Keratinocyte (primary cell): Measurements from ENCODE around the gene ZFPM1. TPM values are rescaled to one million over a fixed set of nuclear protein-coding genes. Genes with fewer than 3 reads are reported as not detected.

Source experiments
- DNase-seq: peaks from one replicate; pipeline ENCODE4 v3.0.0-alpha.2; 2011; ENCODE audit warnings: low read depth, missing footprints, low spot score
- FAIRE-seq: peaks from 2 replicates; lab custom pipeline; 2011; peaks lifted over from hg19 to GRCh38; lab: Jason Lieb, UNC
- H2AFZ ChIP-seq: 2 replicates; pipeline ENCODE4 v1.6.0; 2012; ENCODE audit warnings: low read length, control low read depth, inconsistent platforms; ENCODE audit not compliant: control insufficient read depth
- H3K27ac ChIP-seq: 2 replicates; pipeline ENCODE4 v1.5.1; 2011; ENCODE audit warnings: low read length; ENCODE audit not compliant: control insufficient read depth, insufficient read depth
- H3K27me3 ChIP-seq: 3 replicates; pipeline ENCODE4 v1.6.0; 2011; ENCODE audit warnings: low read length; ENCODE audit not compliant: control insufficient read depth, insufficient read depth; ENCODE audit errors: extremely low read depth
- H3K36me3 ChIP-seq, 2 experiments: 2 replicates in 1 of 2; 3 replicates in 1 of 2; pipeline ENCODE4 v1.5.1; 2011; ENCODE audit warnings: low read length in 2 of 2, mild to moderate bottlenecking in 1 of 2; ENCODE audit not compliant: control insufficient read depth in 2 of 2, insufficient read depth in 2 of 2; ENCODE audit errors: extremely low read depth in 1 of 2
- H3K4me1 ChIP-seq: 3 replicates; pipeline ENCODE4 v1.5.1; 2011; ENCODE audit warnings: low read length; ENCODE audit not compliant: control insufficient read depth, insufficient read depth; ENCODE audit errors: extremely low read depth
- H3K4me2 ChIP-seq: 3 replicates; pipeline ENCODE4 v1.6.0; 2011; ENCODE audit warnings: low read depth, low read length; ENCODE audit not compliant: control insufficient read depth, insufficient read depth; ENCODE audit errors: extremely low read depth
- H3K4me3 ChIP-seq, 3 experiments: fragments of 200-600 bp in 1 of 3; sonication (generic) in 1 of 3; 2 replicates in 2 of 3; 3 replicates in 1 of 3; pipeline ENCODE4 v1.5.1; 2011 to 2016; ENCODE audit warnings: low read length in 3 of 3, mild to moderate bottlenecking in 3 of 3, control low read depth in 2 of 3, inconsistent platforms in 1 of 3, low read depth in 1 of 3, mixed read lengths in 1 of 3, mixed run types in 1 of 3, moderate library complexity in 1 of 3; ENCODE audit not compliant: control insufficient read depth in 2 of 3, insufficient read depth in 2 of 3; ENCODE audit errors: extremely low read depth in 1 of 3
- H3K79me2 ChIP-seq: 2 replicates; pipeline ENCODE4 v1.6.0; 2012; ENCODE audit warnings: low read length; ENCODE audit not compliant: control insufficient read depth, insufficient read depth
- H3K9ac ChIP-seq: 3 replicates; pipeline ENCODE4 v1.6.0; 2011; ENCODE audit warnings: low read length; ENCODE audit not compliant: control insufficient read depth, insufficient read depth; ENCODE audit errors: extremely low read depth
- H3K9me1 ChIP-seq: 3 replicates; pipeline ENCODE4 v1.6.0; 2011; ENCODE audit warnings: low read length; ENCODE audit not compliant: control insufficient read depth, insufficient read depth; ENCODE audit errors: extremely low read depth
- H3K9me3 ChIP-seq: 2 replicates; pipeline ENCODE4 v1.5.1; 2012; ENCODE audit warnings: low read depth, low read length; ENCODE audit not compliant: control insufficient read depth
- H4K20me1 ChIP-seq: 3 replicates; pipeline ENCODE4 v1.6.0; 2011; ENCODE audit warnings: low read length; ENCODE audit not compliant: control insufficient read depth, insufficient read depth; ENCODE audit errors: extremely low read depth
- EZH2 ChIP-seq: IDR thresholded peaks from one replicate; pipeline ENCODE4 v1.6.1; 2012; ENCODE audit warnings: inconsistent platforms, mild to moderate bottlenecking, low read length, moderate library complexity
- dilution Hi-C: fragments of 300-500 bp; cut with MboI; formaldehyde crosslinking; loops from one replicate; pipeline ENCODE4 v1.7.0; 2020; ENCODE audit warnings: low sequenced_read_pairs; ENCODE audit not compliant: extremely low pct_ligation_motif_present
- polyA plus RNA-seq, 5 experiments: library from polyadenylated mRNA; depleted of rRNA in 3 of 5; stranded (reverse) in 3 of 5; stranded (forward) in 1 of 5; unstranded in 1 of 5; fragments of >200 nt; gene quantifications; 1 replicate in 1 of 5; 2 replicates in 3 of 5; 3 replicates in 1 of 5; pipeline versions ENCODE4 v1.2.1 to v1.2.3, GENCODE V29; 2011 to 2012; ENCODE audit warnings: missing spikeins in 2 of 5, low read depth in 1 of 5, low replicate concordance in 1 of 5
- TF ChIP-seq, protein P1 (sequence below), 3 experiments: IDR thresholded peaks in 1 of 3; conservative IDR thresholded peaks in 1 of 3; optimal IDR thresholded peaks in 1 of 3; 2 replicates in 2 of 3; 3 replicates in 1 of 3; pipeline versions ENCODE3 to v1.5.1; 2011; ENCODE audit warnings: low read length in 3 of 3, mild to moderate bottlenecking in 3 of 3, moderate library complexity in 2 of 3, control low read depth in 1 of 3, inconsistent platforms in 1 of 3; ENCODE audit not compliant: insufficient read depth in 2 of 3; ENCODE audit errors: extremely low read depth in 1 of 3

Gene ZFPM1
- polyA plus RNA-seq, 1 donor (not counting 4 experiments of a cell fraction or from before 2014, with no cell fraction given): 0.42 TPM

DNA sequence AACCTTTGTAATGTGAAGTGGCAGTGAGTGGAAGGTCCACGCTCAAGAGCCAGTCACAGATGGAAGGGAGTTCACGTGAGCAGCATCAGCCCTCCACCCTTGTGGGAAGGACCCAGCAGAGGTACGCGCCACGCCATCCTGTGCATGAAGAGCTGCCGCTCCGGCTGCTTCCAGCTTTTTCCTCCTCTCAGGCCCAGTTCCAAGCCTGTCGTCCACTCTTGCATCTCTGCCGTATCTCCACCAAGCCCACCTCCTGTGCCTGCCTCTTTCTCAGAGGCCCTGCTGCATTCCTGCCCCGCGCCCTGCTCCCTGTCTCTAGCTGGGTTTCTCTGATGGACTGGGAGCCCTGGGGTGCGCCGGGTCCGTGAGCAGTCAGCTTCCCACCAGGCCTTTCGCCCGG, 127.3 kb downstream of the ZFPM1 start:
- Histone ChIP-seq H3K9me3 (no peaks in the 10 kb centered on the region), H2AFZ (no peak overlapping the region), H3K4me2 (no peak overlapping the region), H4K20me1 (peaks cover 6% of the 10 kb centered on the region), H3K27ac (no peak overlapping the region), H3K9ac (no peak overlapping the region), H3K79me2 (peaks cover 64% of the 10 kb centered on the region), H3K9me1 (peaks cover 2% of the 10 kb centered on the region), H3K4me3 (no peak overlapping the region), H3K27me3 (no peaks in the 10 kb centered on the region), H3K4me1 (no peaks in the 10 kb centered on the region), H3K36me3 (peaks cover 27 to 31% of the 10 kb centered on the region in 2 experiments)
- dilution Hi-C loops: no loop called here
- DNase-seq (no peak), FAIRE-seq (no peak)
- no peak for TF ChIP-seq EZH2
- TF ChIP-seq, protein P1, sequence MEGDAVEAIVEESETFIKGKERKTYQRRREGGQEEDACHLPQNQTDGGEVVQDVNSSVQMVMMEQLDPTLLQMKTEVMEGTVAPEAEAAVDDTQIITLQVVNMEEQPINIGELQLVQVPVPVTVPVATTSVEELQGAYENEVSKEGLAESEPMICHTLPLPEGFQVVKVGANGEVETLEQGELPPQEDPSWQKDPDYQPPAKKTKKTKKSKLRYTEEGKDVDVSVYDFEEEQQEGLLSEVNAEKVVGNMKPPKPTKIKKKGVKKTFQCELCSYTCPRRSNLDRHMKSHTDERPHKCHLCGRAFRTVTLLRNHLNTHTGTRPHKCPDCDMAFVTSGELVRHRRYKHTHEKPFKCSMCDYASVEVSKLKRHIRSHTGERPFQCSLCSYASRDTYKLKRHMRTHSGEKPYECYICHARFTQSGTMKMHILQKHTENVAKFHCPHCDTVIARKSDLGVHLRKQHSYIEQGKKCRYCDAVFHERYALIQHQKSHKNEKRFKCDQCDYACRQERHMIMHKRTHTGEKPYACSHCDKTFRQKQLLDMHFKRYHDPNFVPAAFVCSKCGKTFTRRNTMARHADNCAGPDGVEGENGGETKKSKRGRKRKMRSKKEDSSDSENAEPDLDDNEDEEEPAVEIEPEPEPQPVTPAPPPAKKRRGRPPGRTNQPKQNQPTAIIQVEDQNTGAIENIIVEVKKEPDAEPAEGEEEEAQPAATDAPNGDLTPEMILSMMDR (optimal IDR thresholded peaks at IDR 0.05 in 1 of 3, IDR thresholded peaks at IDR 0.05 in 1 of 3, conservative IDR thresholded peaks at IDR 0.05 in 1 of 3; ENCODE audit: extremely low read depth in 1 of 3, insufficient read depth in 2 of 3, low read length in 3 of 3): no peak

GRCh38 chr16:88581033-88581432, 128.0 kb downstream of the ZFPM1 start:
- no peak overlapping the region for H3K4me3 ChIP-seq
- H3K27ac ChIP-seq: no peak overlapping the region
- H3K4me2 ChIP-seq: no peak overlapping the region
- DNase-seq: no peak
- peaks cover 2% of the 10 kb centered on the region for H3K9me1 ChIP-seq
- peaks cover 27 to 32% of the 10 kb centered on the region in 2 experiments for H3K36me3 ChIP-seq
- H3K79me2 ChIP-seq: peaks cover 66% of the 10 kb centered on the region
- peaks cover 6% of the 10 kb centered on the region for H4K20me1 ChIP-seq
- no peak overlapping the region for H3K9ac ChIP-seq
- no peaks in the 10 kb centered on the region for H3K27me3 ChIP-seq
- no peaks in the 10 kb centered on the region for H3K9me3 ChIP-seq
- H2AFZ ChIP-seq: no peak overlapping the region
- dilution Hi-C loops: no loop called here
- FAIRE-seq: no peak
- TF ChIP-seq, protein P1 (optimal IDR thresholded peaks at IDR 0.05 in 1 of 3, IDR thresholded peaks at IDR 0.05 in 1 of 3, conservative IDR thresholded peaks at IDR 0.05 in 1 of 3; ENCODE audit: extremely low read depth in 1 of 3, insufficient read depth in 2 of 3, low read length in 3 of 3): no peak
- TF ChIP-seq EZH2: no peak
- H3K4me1 ChIP-seq: no peaks in the 10 kb centered on the region
